GM12878 (cell line): ENCODE results near the gene HDAC2. TPM values are rescaled to one million over a fixed set of nuclear protein-coding genes. Genes with fewer than 3 reads are reported as not detected.
"Not testable (repeated sequence)": the region's sequence is repeated elsewhere in the genome, so short reads cannot be mapped to it uniquely, and the experiment has no call there.

Source experiments
- ATAC-seq: fragments of 200-7000 bp; cut with Tn5 transposase; 3 replicates; pipeline ENCODE4 v1.9.1; 2020; ENCODE audit warnings: mild to moderate bottlenecking, moderate library complexity
- BruUV-seq: library from RNA; stranded (reverse); fragments of 400-500 nt; replicated peaks from 2 replicates; lab custom pipeline; 2021; lab: Mats Ljungman, UMichigan
- CTCF ChIA-PET: fragments of 300-600 bp; sonication (Branson Sonifier 250); formaldehyde crosslinking; extraction: SDS; loops from one replicate; lab custom pipeline; 2021; ENCODE audit warnings: inconsistent platforms; lab: Yijun Ruan, JAX
- POLR2A ChIA-PET: fragments of 350-600 bp; formaldehyde crosslinking; extraction: SDS; loops from one replicate; lab custom pipeline; 2021; ENCODE audit warnings: inconsistent platforms; lab: Charles Lee
- RAD21 ChIA-PET: fragments of 300-600 bp; sonication (Branson Sonifier 250); formaldehyde crosslinking; loops from one replicate; lab custom pipeline; 2023; ENCODE audit warnings: antibody characterized with exemption; ENCODE audit not compliant: unreplicated experiment; lab: Charles Lee
- SMC1A ChIA-PET: fragments of 300-600 bp; sonication (Branson Sonifier 250); formaldehyde crosslinking; loops from one replicate; lab custom pipeline; 2023; ENCODE audit not compliant: unreplicated experiment, uncharacterized antibody; lab: Charles Lee
- DNase-seq: peaks from one replicate; pipeline ENCODE4 v3.0.0-alpha.2; 2011; ENCODE audit warnings: low read depth, low spot score
- FAIRE-seq: peaks from 3 replicates; lab custom pipeline; 2011; peaks lifted over from hg19 to GRCh38; lab: Jason Lieb, UNC
- H2AFZ ChIP-seq: 2 replicates; pipeline ENCODE4 v1.6.0; 2011; ENCODE audit warnings: low read depth, low read length, control low read depth; ENCODE audit not compliant: control insufficient read depth
- H3K27ac ChIP-seq: 2 replicates; pipeline ENCODE4 v1.5.1; 2011; ENCODE audit warnings: control low read depth; ENCODE audit not compliant: control insufficient read depth, insufficient read depth
- H3K27me3 ChIP-seq, 2 experiments: replicated peaks in 1 of 2; 2 replicates each; pipeline versions ENCODE4 v1.6.0 to v1.6.1; 2011; ENCODE audit warnings: low read length in 1 of 2; ENCODE audit not compliant: control insufficient read depth in 2 of 2, insufficient read depth in 2 of 2
- H3K36me3 ChIP-seq, 2 experiments: 2 replicates each; pipeline ENCODE4 v1.5.1; 2011; ENCODE audit warnings: low read length in 1 of 2; ENCODE audit not compliant: control insufficient read depth in 2 of 2, insufficient read depth in 2 of 2
- H3K4me1 ChIP-seq: 2 replicates; pipeline ENCODE4 v1.6.1; 2011; ENCODE audit warnings: mild to moderate bottlenecking, low read length, moderate library complexity, mixed read lengths; ENCODE audit not compliant: control insufficient read depth, insufficient read depth
- H3K4me2 ChIP-seq: 2 replicates; pipeline ENCODE4 v1.6.0; 2011; ENCODE audit warnings: control low read depth; ENCODE audit not compliant: control insufficient read depth, insufficient read depth
- H3K4me3 ChIP-seq: fragments of 200-600 bp; sonication (generic); 2 replicates; pipeline ENCODE4 v1.5.1; 2016
- H3K79me2 ChIP-seq: 2 replicates; pipeline ENCODE4 v1.6.0; 2011; ENCODE audit warnings: low read length; ENCODE audit not compliant: control insufficient read depth, insufficient read depth
- H3K9ac ChIP-seq: 2 replicates; pipeline ENCODE4 v1.8.0; 2011; ENCODE audit warnings: low read length, control low read depth, mixed read lengths; ENCODE audit not compliant: control insufficient read depth, insufficient read depth
- H3K9me3 ChIP-seq: replicated peaks from 3 replicates; pipeline ENCODE4 v1.5.1; 2011; ENCODE audit warnings: mild to moderate bottlenecking, low read length; ENCODE audit not compliant: control insufficient read depth, insufficient read depth
- H4K20me1 ChIP-seq: 2 replicates; pipeline ENCODE4 v1.6.0; 2011; ENCODE audit not compliant: control insufficient read depth, insufficient read depth
- RBBP5 ChIP-seq: fragments of 200-600 bp; sonication (generic); conservative IDR thresholded peaks from 2 replicates; pipeline ENCODE4 v1.6.1; 2016
- RUNX3 ChIP-seq: IDR thresholded peaks from 2 replicates; pipeline ENCODE4 v1.6.1; 2012; ENCODE audit warnings: low read length, inconsistent platforms
- SMAD1 ChIP-seq: fragments of 450-650 bp; IDR thresholded peaks from 2 replicates; pipeline ENCODE4 v1.6.1; 2018; ENCODE audit warnings: mild to moderate bottlenecking, low read depth; ENCODE audit not compliant: partially characterized antibody
- SMARCA5 ChIP-seq: fragments of 450-650 bp; IDR thresholded peaks from 2 replicates; pipeline ENCODE4 v1.6.1; 2017; ENCODE audit warnings: mild to moderate bottlenecking
- WGBS: methylation state at CpG from one replicate; pipeline ENCODE4 v1.1.6; 2016; ENCODE audit warnings: low lambda C conversion rate; ENCODE audit not compliant: insufficient replicate concordance, insufficient coverage; ENCODE audit errors: missing lambda C conversion rate; 5-methylcytosine and 5-hydroxymethylcytosine counted together
- in situ Hi-C: fragments of 300-500 bp; cut with MboI; formaldehyde crosslinking; loops from 9 replicates; pipeline ENCODE4 v1.14.3; 2018; ENCODE audit warnings: mixed read lengths
- intact Hi-C: fragments of 100-400 bp; cut with micrococcal nuclease; formaldehyde crosslinking; loops from one replicate; pipeline ENCODE4 v1.14.2; 2022; ENCODE audit not compliant: unreplicated experiment
- polyA plus RNA-seq, 11 experiments: library from polyadenylated mRNA; depleted of rRNA in 4 of 11; unstranded in 6 of 11; stranded (reverse) in 5 of 11; fragments of >200 nt; fragmentation: Nextera tagmentation in 4 of 11; fragmentation: Illumina TruSeq in 1 of 11; extraction: Ambion mirVana in 4 of 11; extraction: Trizol in 1 of 11; gene quantifications; 1 replicate in 1 of 11; 2 replicates in 10 of 11; pipeline versions ENCODE4 v1.2.1 to v1.2.3, GENCODE V29; 2011 to 2016; ENCODE audit warnings: inconsistent platforms in 2 of 11, missing spikeins in 2 of 11, low read depth in 1 of 11
- total RNA-seq, 4 experiments: library from RNA; depleted of rRNA in 3 of 4; stranded (reverse); fragments of >200 nt in 3 of 4; fragmentation: Illumina TruSeq in 1 of 4; extraction: Trizol in 1 of 4; gene quantifications; 2 replicates each; pipeline versions ENCODE4 v1.2.1 to v1.2.3, GENCODE V29; 2013 to 2021

HDAC2 gene
- total and polyA plus RNA-seq, 10 of the 15 experiments (the other 5 are each of a cell fraction or from before 2014, with no cell fraction given), result 40.4 to 210 (median 114) TPM

DNA sequence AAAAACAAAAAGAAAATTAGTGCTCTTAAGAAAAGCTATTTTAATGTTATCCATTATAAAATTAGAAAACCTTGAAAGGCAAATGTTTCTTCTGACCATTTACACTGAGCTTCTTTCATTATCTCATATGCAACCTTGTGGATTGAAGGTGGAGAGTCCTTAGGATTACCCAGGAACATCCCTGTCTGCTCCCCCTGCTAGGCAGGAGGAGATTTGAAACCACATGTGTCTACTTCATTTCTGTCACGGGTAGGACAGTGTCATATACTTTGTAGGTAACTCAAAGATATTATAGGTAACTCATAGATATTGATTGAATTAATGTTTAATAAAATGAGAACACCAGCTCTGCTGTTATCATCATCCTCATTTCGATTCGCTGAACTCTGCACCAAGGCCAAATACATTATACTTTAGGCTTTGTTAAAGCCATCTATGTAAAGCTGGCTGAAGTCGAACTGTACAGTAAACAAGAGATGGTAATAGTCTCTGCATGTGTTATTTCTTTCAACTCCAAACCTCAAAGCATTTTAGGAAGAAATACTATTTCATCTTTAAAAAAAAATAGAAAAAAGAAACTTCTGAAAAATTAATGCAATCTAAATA, 49.5 kb downstream of the HDAC2 start:
- FAIRE-seq (no peak), DNase-seq (no peak), ATAC-seq (no peak)
- peaks cover 3% of the 10 kb centered on the region; the same call in 1 of the 2 replicates for H3K4me1 ChIP-seq
- no peak overlapping the region for H3K4me3 ChIP-seq
- ChIA-PET RAD21 (interaction anchor here (0.8 to 1.4 kb wide), 3 partner anchors 12 to 62 kb away, joined by 3 to 5 read pairs (median 3); no protein-coding TSS in a partner anchor), SMC1A (interaction anchor here (0.7 to 2.0 kb wide), 6 partner anchors 9 to 42 kb away, joined by 3 to 15 read pairs (median 3); no protein-coding TSS in a partner anchor), POLR2A (no interaction called here), CTCF (interaction anchor here (0.9 to 3.6 kb wide), 6 partner anchors 8 to 42 kb away, joined by 3 to 22 read pairs (median 4); no protein-coding TSS in a partner anchor)
- H3K27me3 ChIP-seq, result no peaks in the 10 kb centered on the region
- H3K9ac ChIP-seq, result no peak overlapping the region
- BruUV-seq, result no TSS peak
- no peak overlapping the region for H3K27ac ChIP-seq
- H3K4me2 ChIP-seq, result no peak overlapping the region
- no peaks in the 10 kb centered on the region for H3K36me3 ChIP-seq
- no peaks in the 10 kb centered on the region for H4K20me1 ChIP-seq
- H3K9me3 ChIP-seq, result no peaks in the 10 kb centered on the region
- TF ChIP-seq SMAD1 (no peak), SMARCA5 (no peak)
- peak overlapping the region; percentile 83 for H2AFZ ChIP-seq
- WGBS, result 99% methylated on average over 4 of the region's 4 CpGs
- no peaks in the 10 kb centered on the region for H3K79me2 ChIP-seq
- in situ Hi-C loops (loop anchor here (25.0 kb wide), 1 partner anchor 1734 kb away; no protein-coding TSS in a partner anchor), intact Hi-C loops (no loop called here)

DNA sequence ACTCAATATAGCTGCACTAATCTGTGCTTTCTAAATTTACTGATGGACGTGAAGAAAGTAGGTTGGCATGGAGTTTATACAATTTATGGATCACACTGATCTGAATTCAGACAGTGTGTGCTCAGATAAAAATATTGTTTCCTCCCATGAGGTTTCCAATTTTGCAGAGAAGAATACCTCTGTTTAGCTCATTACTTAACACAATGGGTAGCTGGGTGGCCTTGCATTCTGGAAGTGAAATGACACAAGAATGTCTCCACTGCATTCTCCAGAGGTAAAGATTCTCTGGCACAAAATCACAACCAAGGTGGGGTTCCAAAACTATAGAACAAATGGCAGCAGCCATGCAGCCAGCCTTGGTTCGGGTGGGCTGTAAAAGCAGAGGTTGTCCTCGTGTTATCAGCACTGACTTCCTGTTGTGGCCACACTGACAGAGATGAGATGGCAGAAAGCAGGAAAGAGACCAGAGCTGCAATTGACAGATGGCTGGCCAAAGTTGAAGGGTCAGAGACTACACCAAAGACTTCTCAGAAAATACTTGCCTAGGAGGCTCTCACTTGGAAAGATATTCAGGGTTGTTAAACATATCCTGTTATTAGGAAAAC, 50.2 kb downstream of the HDAC2 start:
- H3K79me2 ChIP-seq, result no peaks in the 10 kb centered on the region
- no peaks in the 10 kb centered on the region for H3K9me3 ChIP-seq
- no peaks in the 10 kb centered on the region for H3K27me3 ChIP-seq
- CTCF ChIA-PET, result interaction anchor here (1.4 to 3.6 kb wide), 3 partner anchors 9 to 16 kb away, joined by 4 to 22 read pairs (median 17); no protein-coding TSS in a partner anchor
- peak; percentile 78 for ATAC-seq
- H3K9ac ChIP-seq, result no peak overlapping the region
- BruUV-seq, result no TSS peak
- no peak overlapping the region for H3K4me3 ChIP-seq
- intact Hi-C loops (no loop called here), in situ Hi-C loops (loop anchor here (25.0 kb wide), 1 partner anchor 1733 kb away; no protein-coding TSS in a partner anchor)
- no peaks in the 10 kb centered on the region for H4K20me1 ChIP-seq
- RAD21 ChIA-PET, result interaction anchor here (1.1 to 1.4 kb wide), 2 partner anchors 12 to 62 kb away, joined by 3 to 5 read pairs; no protein-coding TSS in a partner anchor
- H2AFZ ChIP-seq, result peak overlapping the region; percentile 83
- H3K4me2 ChIP-seq, result peak overlapping the region; percentile 13; the same call in 1 of the 2 replicates
- H3K4me1 ChIP-seq, result peaks cover 3% of the 10 kb centered on the region; the same call in 1 of the 2 replicates
- no peak overlapping the region for H3K27ac ChIP-seq
- DNase-seq, result no peak
- POLR2A ChIA-PET, result no interaction called here
- TF ChIP-seq RUNX3, result peak; percentile 41
- TF ChIP-seq RBBP5, result no peak
- 32% methylated on average over 3 of the region's 3 CpGs for WGBS
- no peaks in the 10 kb centered on the region for H3K36me3 ChIP-seq
- SMC1A ChIA-PET, result interaction anchor here (0.8 to 2.0 kb wide), 4 partner anchors 9 to 19 kb away, joined by 3 to 15 read pairs (median 3); no protein-coding TSS in a partner anchor
- FAIRE-seq, result peak; percentile 18

DNA sequence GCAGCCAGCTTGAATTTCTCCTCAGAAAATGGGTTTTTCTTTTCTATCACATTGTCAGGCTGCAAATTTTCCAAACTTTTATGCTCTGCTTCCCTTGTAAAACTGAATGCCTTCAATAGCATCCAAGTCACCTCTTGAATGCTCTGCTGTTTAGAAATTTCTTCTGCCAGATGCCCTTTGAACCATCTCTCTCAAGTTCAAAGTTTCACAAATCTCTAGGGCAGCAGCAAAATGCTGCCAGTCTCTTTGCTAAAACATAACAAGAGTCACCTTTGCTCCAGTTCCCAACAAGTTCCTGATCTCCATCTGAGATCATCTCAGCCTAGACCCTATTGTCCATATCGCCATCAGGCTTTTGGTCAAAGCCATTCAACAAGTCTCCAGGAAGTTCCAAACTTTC, 60.7 kb downstream of the HDAC2 start:
- FAIRE-seq, H3K4me1 ChIP-seq, H3K36me3 ChIP-seq, BruUV-seq, POLR2A ChIA-PET, DNase-seq, H4K20me1 ChIP-seq, H3K27me3 ChIP-seq, H2AFZ ChIP-seq, ATAC-seq, H3K27ac ChIP-seq, H3K9me3 ChIP-seq, H3K9ac ChIP-seq, H3K4me3 ChIP-seq, H3K79me2 ChIP-seq, intact Hi-C loops, H3K4me2 ChIP-seq: not testable (repeated sequence)
- ChIA-PET SMC1A (interaction anchor here (1.6 to 4.2 kb wide), 2 partner anchors 27 to 604 kb away, joined by 9 to 28 read pairs; no protein-coding TSS in a partner anchor), RAD21 (interaction anchor here (2.8 kb wide), 1 partner anchor 1126 kb away, joined by 12 read pairs; no protein-coding TSS in a partner anchor), CTCF (interaction anchor here (1.1 to 5.2 kb wide), 14 partner anchors 10 to 1730 kb away, joined by 3 to 40 read pairs (median 10); no protein-coding TSS in a partner anchor)
- in situ Hi-C loops, result loop anchor here (25.0 kb wide), 1 partner anchor 1723 kb away; no protein-coding TSS in a partner anchor
- WGBS, result 6% methylated on average over 1 of the region's 1 CpG
